Astrocyte (in vitro differentiated cells and primary cell): ENCODE results near the gene NDUFC2.

Source experiments
- EZH2 ChIP-seq: IDR thresholded peaks from 2 replicates; pipeline ENCODE4 v1.6.1; 2012; ENCODE audit warnings: mild to moderate bottlenecking, low read length, inconsistent platforms; ENCODE audit not compliant: insufficient read depth
- TF ChIP-seq, protein P1 (sequence below): IDR thresholded peaks from 2 replicates; pipeline ENCODE4 v1.5.1; 2011; ENCODE audit warnings: low read depth, mild to moderate bottlenecking, inconsistent platforms, low read length, moderate library complexity; ENCODE audit not compliant: insufficient read depth

DNA sequence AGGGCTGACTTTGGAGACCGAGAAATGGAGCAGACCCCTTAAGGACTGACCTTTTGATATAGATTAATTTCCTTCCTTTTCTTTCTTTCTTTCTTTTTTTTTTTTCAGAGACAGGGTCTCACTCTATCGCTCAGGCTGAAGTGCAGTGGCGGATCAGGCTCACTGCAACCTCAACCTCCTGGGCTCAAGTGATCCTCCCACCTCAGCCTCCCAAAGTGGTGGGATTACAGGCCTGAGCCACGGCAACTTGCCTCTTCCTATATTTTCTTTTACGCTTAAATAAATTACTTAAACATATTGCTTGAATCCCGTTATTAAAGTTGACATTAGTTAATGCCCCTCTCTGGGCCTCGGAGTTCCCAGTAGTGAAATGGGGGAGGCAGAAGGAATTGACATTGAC, 56.2 kb downstream of the NDUFC2 start:
- TF ChIP-seq, protein P1, sequence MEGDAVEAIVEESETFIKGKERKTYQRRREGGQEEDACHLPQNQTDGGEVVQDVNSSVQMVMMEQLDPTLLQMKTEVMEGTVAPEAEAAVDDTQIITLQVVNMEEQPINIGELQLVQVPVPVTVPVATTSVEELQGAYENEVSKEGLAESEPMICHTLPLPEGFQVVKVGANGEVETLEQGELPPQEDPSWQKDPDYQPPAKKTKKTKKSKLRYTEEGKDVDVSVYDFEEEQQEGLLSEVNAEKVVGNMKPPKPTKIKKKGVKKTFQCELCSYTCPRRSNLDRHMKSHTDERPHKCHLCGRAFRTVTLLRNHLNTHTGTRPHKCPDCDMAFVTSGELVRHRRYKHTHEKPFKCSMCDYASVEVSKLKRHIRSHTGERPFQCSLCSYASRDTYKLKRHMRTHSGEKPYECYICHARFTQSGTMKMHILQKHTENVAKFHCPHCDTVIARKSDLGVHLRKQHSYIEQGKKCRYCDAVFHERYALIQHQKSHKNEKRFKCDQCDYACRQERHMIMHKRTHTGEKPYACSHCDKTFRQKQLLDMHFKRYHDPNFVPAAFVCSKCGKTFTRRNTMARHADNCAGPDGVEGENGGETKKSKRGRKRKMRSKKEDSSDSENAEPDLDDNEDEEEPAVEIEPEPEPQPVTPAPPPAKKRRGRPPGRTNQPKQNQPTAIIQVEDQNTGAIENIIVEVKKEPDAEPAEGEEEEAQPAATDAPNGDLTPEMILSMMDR = no peak
- no peak for TF ChIP-seq EZH2
